Measurements from ENCODE around the gene HOXB4. TPM values are rescaled to one million over a fixed set of nuclear protein-coding genes. Genes with fewer than 3 reads are reported as not detected.

Gene HOXB4
- total RNA-seq, 1 experiment from 2014 or later, result 11.3 TPM

- no peak within 1 kb of the TSS for H3K4me3 ChIP-seq (replicated peaks in 1 of 2; ENCODE audit: low read depth in 1 of 2, low read length in 2 of 2)
These were observed 15.1 kb upstream of the HOXB4 start, which contains the start of gene HOXB5 for GRCh38 chr17:48593126-48593829. TSS of gene HOXB5 (minus strand) at chr17:48593779. CDS start at chr17:48593682, 97 bp downstream.

More at GRCh38 chr17:48593126-48593829, 15.1 kb upstream of the HOXB4 start, which contains the start of gene HOXB5:
- H3K79me2 ChIP-seq (ENCODE audit: insufficient read depth, low read length), result peaks cover 65% of the 10 kb centered on the region
- TF ChIP-seq REST (IDR thresholded peaks at IDR 0.05; ENCODE audit: low read depth) (no peak), JUND (IDR thresholded peaks at IDR 0.05) (no peak), ZFX (IDR thresholded peaks at IDR 0.05) (no peak), POLR2AphosphoS5 (IDR thresholded peaks at IDR 0.05; ENCODE audit: low read depth, low read length) (no peak), YY1 (IDR thresholded peaks at IDR 0.05; ENCODE audit: extremely low read depth, insufficient replicate concordance, low read depth, low read length) (no peak), SP1 (IDR thresholded peaks at IDR 0.05; ENCODE audit: low read depth) (no peak), RAD21 (IDR thresholded peaks at IDR 0.05; ENCODE audit: low read depth) (no peak), TCF7L2 (IDR thresholded peaks at IDR 0.05; ENCODE audit: borderline replicate concordance, extremely low read depth, insufficient read depth, insufficient read length) (no peak), CBX3 (IDR thresholded peaks at IDR 0.05; ENCODE audit: low read depth) (no peak), CEBPB (IDR thresholded peaks at IDR 0.05; ENCODE audit: low read depth) (no peak), EGR1 (IDR thresholded peaks at IDR 0.05; ENCODE audit: low read depth) (no peak), POLR2A (IDR thresholded peaks at IDR 0.05; ENCODE audit: borderline replicate concordance, extremely low read depth, insufficient read depth, insufficient read length) (no peak), MAX (IDR thresholded peaks at IDR 0.05) (no peak), ELF1 (IDR thresholded peaks at IDR 0.05; ENCODE audit: borderline replicate concordance, low read depth) (no peak)
- TF ChIP-seq, protein P1, sequence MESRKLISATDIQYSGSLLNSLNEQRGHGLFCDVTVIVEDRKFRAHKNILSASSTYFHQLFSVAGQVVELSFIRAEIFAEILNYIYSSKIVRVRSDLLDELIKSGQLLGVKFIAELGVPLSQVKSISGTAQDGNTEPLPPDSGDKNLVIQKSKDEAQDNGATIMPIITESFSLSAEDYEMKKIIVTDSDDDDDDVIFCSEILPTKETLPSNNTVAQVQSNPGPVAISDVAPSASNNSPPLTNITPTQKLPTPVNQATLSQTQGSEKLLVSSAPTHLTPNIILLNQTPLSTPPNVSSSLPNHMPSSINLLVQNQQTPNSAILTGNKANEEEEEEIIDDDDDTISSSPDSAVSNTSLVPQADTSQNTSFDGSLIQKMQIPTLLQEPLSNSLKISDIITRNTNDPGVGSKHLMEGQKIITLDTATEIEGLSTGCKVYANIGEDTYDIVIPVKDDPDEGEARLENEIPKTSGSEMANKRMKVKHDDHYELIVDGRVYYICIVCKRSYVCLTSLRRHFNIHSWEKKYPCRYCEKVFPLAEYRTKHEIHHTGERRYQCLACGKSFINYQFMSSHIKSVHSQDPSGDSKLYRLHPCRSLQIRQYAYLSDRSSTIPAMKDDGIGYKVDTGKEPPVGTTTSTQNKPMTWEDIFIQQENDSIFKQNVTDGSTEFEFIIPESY (IDR thresholded peaks at IDR 0.05; ENCODE audit: extremely low read depth, insufficient replicate concordance, low read length), result no peak
- TF ChIP-seq, protein P2, sequence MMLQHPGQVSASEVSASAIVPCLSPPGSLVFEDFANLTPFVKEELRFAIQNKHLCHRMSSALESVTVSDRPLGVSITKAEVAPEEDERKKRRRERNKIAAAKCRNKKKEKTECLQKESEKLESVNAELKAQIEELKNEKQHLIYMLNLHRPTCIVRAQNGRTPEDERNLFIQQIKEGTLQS (IDR thresholded peaks at IDR 0.05), result no peak
- TF ChIP-seq, protein P3, sequence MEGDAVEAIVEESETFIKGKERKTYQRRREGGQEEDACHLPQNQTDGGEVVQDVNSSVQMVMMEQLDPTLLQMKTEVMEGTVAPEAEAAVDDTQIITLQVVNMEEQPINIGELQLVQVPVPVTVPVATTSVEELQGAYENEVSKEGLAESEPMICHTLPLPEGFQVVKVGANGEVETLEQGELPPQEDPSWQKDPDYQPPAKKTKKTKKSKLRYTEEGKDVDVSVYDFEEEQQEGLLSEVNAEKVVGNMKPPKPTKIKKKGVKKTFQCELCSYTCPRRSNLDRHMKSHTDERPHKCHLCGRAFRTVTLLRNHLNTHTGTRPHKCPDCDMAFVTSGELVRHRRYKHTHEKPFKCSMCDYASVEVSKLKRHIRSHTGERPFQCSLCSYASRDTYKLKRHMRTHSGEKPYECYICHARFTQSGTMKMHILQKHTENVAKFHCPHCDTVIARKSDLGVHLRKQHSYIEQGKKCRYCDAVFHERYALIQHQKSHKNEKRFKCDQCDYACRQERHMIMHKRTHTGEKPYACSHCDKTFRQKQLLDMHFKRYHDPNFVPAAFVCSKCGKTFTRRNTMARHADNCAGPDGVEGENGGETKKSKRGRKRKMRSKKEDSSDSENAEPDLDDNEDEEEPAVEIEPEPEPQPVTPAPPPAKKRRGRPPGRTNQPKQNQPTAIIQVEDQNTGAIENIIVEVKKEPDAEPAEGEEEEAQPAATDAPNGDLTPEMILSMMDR (IDR thresholded peaks at IDR 0.05 in 2 of 3, conservative IDR thresholded peaks at IDR 0.05 in 1 of 3; ENCODE audit: borderline replicate concordance in 1 of 3, insufficient read depth in 1 of 3, low read depth in 2 of 3, low read length in 2 of 3), result no peak
- peak; percentile 3; the same call in 1 of the 2 replicates for ATAC-seq
- H3K9me2 ChIP-seq (ENCODE audit: insufficient read depth), result no peaks in the 10 kb centered on the region
- DNase-seq (ENCODE audit: low read depth, low spot score), result no peak
- no peak within 1 kb of the TSS for H3K4me2 ChIP-seq (ENCODE audit: low read length)
- ChIA-PET POLR2A (no interaction called here), CTCF (interaction anchor here (1.0 to 2.2 kb wide), 4 partner anchors 20 to 330 kb away, joined by 5 to 9 read pairs (median 5); no protein-coding TSS in a partner anchor), RAD21 (ENCODE audit: low non-redundant PET in 1 of 2, low total read pairs in 2 of 2, uncharacterized antibody in 2 of 2, unreplicated experiment in 2 of 2) (interaction anchor here (0.6 to 1.3 kb wide), 5 partner anchors 92 to 570 kb away, joined by 3 to 5 read pairs (median 3); no protein-coding TSS in a partner anchor)
- peaks cover 0 to 14% of the 10 kb centered on the region in 2 experiments; a peak in 2 of 4 replicates for H3K4me1 ChIP-seq (ENCODE audit: control insufficient read depth in 1 of 2, insufficient read depth in 2 of 2, low read length in 2 of 2)
- H4K20me1 ChIP-seq (ENCODE audit: insufficient read depth), result no peaks in the 10 kb centered on the region
- no peak within 1 kb of the TSS for H3K27ac ChIP-seq (ENCODE audit: low read depth, low read length)
- no peaks in the 10 kb centered on the region for H3K9me3 ChIP-seq (ENCODE audit: control insufficient read depth in 1 of 2, insufficient read depth in 1 of 2, low read depth in 1 of 2, low read length in 2 of 2)
- H3K27me3 ChIP-seq (ENCODE audit: insufficient read depth, low read length), result no peaks in the 10 kb centered on the region
- BruUV-seq (replicated peaks), result no TSS peak
- intact Hi-C loops (cut with micrococcal nuclease), result no loop called here
- H3K9ac ChIP-seq (ENCODE audit: low read length), result no peak within 1 kb of the TSS
- H3K36me3 ChIP-seq (ENCODE audit: control insufficient read depth in 1 of 2, insufficient read depth in 2 of 2, low read length in 2 of 2), result peaks cover 23 to 30% of the 10 kb centered on the region in 2 experiments; a peak in 3 of 4 replicates
- H2AFZ ChIP-seq (ENCODE audit: low read depth, low read length, poor library complexity, severe bottlenecking), result no peak within 1 kb of the TSS
